K562 (cell line): ENCODE results near the gene MYL6B. TPM values are rescaled to one million over a fixed set of nuclear protein-coding genes. Genes with fewer than 3 reads are reported as not detected.

Source experiments
- ATAC-seq: fragments of 200-7000 bp; cut with Tn5 transposase; 3 replicates; pipeline ENCODE4 v1.9.1; 2020; ENCODE audit warnings: moderate library complexity
- BruUV-seq: library from RNA; stranded (reverse); fragments of 400-500 nt; replicated peaks from 2 replicates; lab custom pipeline; 2021; lab: Mats Ljungman, UMichigan
- CTCF ChIA-PET: fragments of 300-600 bp; formaldehyde crosslinking; extraction: SDS; loops from one replicate; lab custom pipeline; 2021; ENCODE audit warnings: low intra/inter-chr PET ratio; lab: Yijun Ruan, JAX
- POLR2A ChIA-PET: fragments of 300-600, 350-650 bp; sonication (Branson Sonifier 250); formaldehyde crosslinking; extraction: SDS; loops from one replicate; lab custom pipeline; 2021; ENCODE audit warnings: antibody characterized with exemption, inconsistent platforms; lab: Yijun Ruan, JAX
- DNase-seq, 4 experiments: peaks; one replicate each; pipeline versions ENCODE4 v3.0.0 to v3.0.0-alpha.2; 2011 to 2018; ENCODE audit warnings: low spot score in 3 of 4, mixed read lengths in 3 of 4; ENCODE audit errors: extremely low read depth in 1 of 4
- FAIRE-seq: peaks from 2 replicates; lab custom pipeline; 2011; peaks lifted over from hg19 to GRCh38; lab: Jason Lieb, UNC
- H2AFZ ChIP-seq: 2 replicates; pipeline ENCODE4 v1.6.0; 2011; ENCODE audit warnings: low read depth, low read length, control low read depth, inconsistent platforms
- H3K27ac ChIP-seq: fragments of 200-600 bp; 3 replicates; pipeline ENCODE4 v1.8.0; 2011; ENCODE audit warnings: low read depth, mild to moderate bottlenecking, control low read depth, inconsistent platforms, low read length, moderate library complexity, mixed read lengths; ENCODE audit errors: extremely low read depth
- H3K27me3 ChIP-seq, 2 experiments: fragments of 300-600 bp in 1 of 2; 2 replicates in 1 of 2; 3 replicates in 1 of 2; pipeline versions ENCODE4 v1.6.0 to v1.8.0; 2011; ENCODE audit warnings: inconsistent platforms in 2 of 2, low read length in 2 of 2, mild to moderate bottlenecking in 1 of 2, mixed read lengths in 1 of 2, moderate library complexity in 1 of 2; ENCODE audit not compliant: control insufficient read depth in 2 of 2, insufficient read depth in 2 of 2
- H3K36me3 ChIP-seq: fragments of 300-600 bp; 3 replicates; pipeline ENCODE4 v1.8.0; 2011; ENCODE audit warnings: mild to moderate bottlenecking, low read length, inconsistent platforms; ENCODE audit not compliant: control insufficient read depth, insufficient read depth
- H3K4me1 ChIP-seq, 2 experiments: fragments of 200-600 bp in 1 of 2; replicated peaks in 1 of 2; 2 replicates in 1 of 2; 3 replicates in 1 of 2; pipeline versions ENCODE4 v1.5.1 to v1.8.0; 2011; ENCODE audit warnings: inconsistent platforms in 2 of 2, low read length in 2 of 2, mild to moderate bottlenecking in 1 of 2, mixed read lengths in 1 of 2, moderate library complexity in 1 of 2; ENCODE audit not compliant: control insufficient read depth in 2 of 2, insufficient read depth in 2 of 2
- H3K4me2 ChIP-seq: 2 replicates; pipeline ENCODE4 v1.6.1; 2011; ENCODE audit warnings: low read length, control low read depth, inconsistent platforms, mixed read lengths; ENCODE audit not compliant: insufficient read depth
- H3K4me3 ChIP-seq: fragments of 200-600 bp; sonication (generic), shearing (Covaris generic); 2 replicates; pipeline ENCODE4 v1.5.1; 2016; ENCODE audit warnings: control low read depth, inconsistent platforms
- H3K79me2 ChIP-seq: fragments of 200-600 bp; 3 replicates; pipeline ENCODE4 v1.8.0; 2011; ENCODE audit warnings: low read length, inconsistent platforms; ENCODE audit not compliant: control insufficient read depth, insufficient read depth
- H3K9ac ChIP-seq, 2 experiments: 2 replicates each; pipeline versions ENCODE4 v1.6.0 to v1.6.1; 2011; ENCODE audit warnings: low read depth in 2 of 2, low read length in 2 of 2, control low read depth in 1 of 2, inconsistent platforms in 1 of 2, mild to moderate bottlenecking in 1 of 2, mixed read lengths in 1 of 2; ENCODE audit not compliant: insufficient read depth in 1 of 2
- H3K9me1 ChIP-seq: one replicate; pipeline ENCODE4 v1.6.0; 2011; ENCODE audit warnings: inconsistent platforms, mild to moderate bottlenecking, low read length, moderate library complexity; ENCODE audit not compliant: control insufficient read depth, insufficient read depth
- H3K9me3 ChIP-seq: replicated peaks from 2 replicates; pipeline ENCODE4 v1.5.1; 2011; ENCODE audit warnings: low read depth, low read length, inconsistent platforms; ENCODE audit not compliant: control insufficient read depth, insufficient read depth
- H4K20me1 ChIP-seq: replicated peaks from 2 replicates; pipeline ENCODE4 v1.6.1; 2011; ENCODE audit warnings: low read length, inconsistent platforms, mixed read lengths; ENCODE audit not compliant: control insufficient read depth, insufficient read depth
- BRCA1 ChIP-seq, 2 experiments: fragments of 450-650 bp in 1 of 2; sonication (generic) in 1 of 2; formaldehyde crosslinking in 1 of 2; IDR thresholded peaks; 2 replicates each; pipeline versions ENCODE4 v1.5.0 to v1.6.1; 2017 to 2020; ENCODE audit warnings: mild to moderate bottlenecking in 1 of 2, missing genetic modification reagents in 1 of 2
- GABPB2 ChIP-seq: fragments of 250-450 bp; sonication (Bioruptor Pico); conservative IDR thresholded peaks from 2 replicates; pipeline ENCODE4 v1.5.1; 2021; ENCODE audit warnings: mild to moderate bottlenecking
- HES1 ChIP-seq: fragments of 450-650 bp; IDR thresholded peaks from 2 replicates; pipeline ENCODE4 v1.6.1; 2016; ENCODE audit warnings: low read depth, mild to moderate bottlenecking, moderate library complexity
- HMG20B ChIP-seq: fragments of 250-450 bp; sonication (Bioruptor Pico); IDR thresholded peaks from 2 replicates; pipeline ENCODE4 v1.5.0; 2021; ENCODE audit warnings: mild to moderate bottlenecking
- MYC ChIP-seq, 2 experiments: fragments of 250-450 bp in 1 of 2; sonication (Bioruptor Pico) in 1 of 2; IDR thresholded peaks; 2 replicates each; pipeline versions ENCODE4 v1.5.1 to v1.6.1; 2012 to 2021; ENCODE audit warnings: low read depth in 2 of 2, borderline replicate concordance in 1 of 2, improper control_type of control experiment in 1 of 2, low read length in 1 of 2, mild to moderate bottlenecking in 1 of 2, moderate library complexity in 1 of 2
- NCOA4 ChIP-seq: fragments of 450-650 bp; IDR thresholded peaks from 2 replicates; pipeline ENCODE4 v1.6.1; 2018; ENCODE audit warnings: mild to moderate bottlenecking; ENCODE audit not compliant: partially characterized antibody
- NR2C1 ChIP-seq, 2 experiments: fragments of 450-650 bp; IDR thresholded peaks; 2 replicates each; pipeline ENCODE4 v1.6.1; 2017; ENCODE audit warnings: mild to moderate bottlenecking in 2 of 2, antibody characterized with exemption in 1 of 2, inconsistent platforms in 1 of 2, missing compliant biosample characterization in 1 of 2, missing genetic modification characterization in 1 of 2
- RFX1 ChIP-seq: fragments of 450-650 bp; IDR thresholded peaks from 2 replicates; pipeline ENCODE4 v1.6.1; 2016; ENCODE audit warnings: mild to moderate bottlenecking, moderate library complexity
- SNIP1 ChIP-seq: fragments of 450-650 bp; IDR thresholded peaks from 2 replicates; pipeline ENCODE4 v1.7.1; 2017; ENCODE audit warnings: low read depth, mild to moderate bottlenecking
- ZBTB12 ChIP-seq: fragments of 250-450 bp; sonication (Bioruptor Pico); IDR thresholded peaks from 2 replicates; pipeline ENCODE4 v1.4.0; 2020
- ZSCAN32 ChIP-seq: fragments of 450-650 bp; formaldehyde crosslinking; IDR thresholded peaks from 2 replicates; pipeline ENCODE4 v1.4.0; 2020; ENCODE audit warnings: mild to moderate bottlenecking, moderate library complexity
- WGBS: fragments of 100-300 bp; shearing (Covaris generic); methylation state at CpG from one replicate; pipeline ENCODE4 v1.1.6; 2016; ENCODE audit warnings: low coverage, mixed read lengths; ENCODE audit not compliant: insufficient coverage; ENCODE audit errors: missing lambda C conversion rate; 5-methylcytosine and 5-hydroxymethylcytosine counted together
- in situ Hi-C: fragments of 300-500 bp; cut with MboI; formaldehyde crosslinking; loops from 4 replicates; pipeline ENCODE4 v1.15.0; 2018; ENCODE audit warnings: inconsistent platforms, mixed read lengths
- intact Hi-C: fragments of 100-400 bp; cut with micrococcal nuclease; formaldehyde crosslinking; loops from 2 replicates; pipeline ENCODE4 v1.14.2; 2022
- polyA plus RNA-seq, 8 experiments: library from polyadenylated mRNA; depleted of rRNA in 4 of 8; stranded (reverse) in 5 of 8; unstranded in 3 of 8; fragments of >200 nt; fragmentation: Nextera tagmentation in 2 of 8; fragmentation: Illumina TruSeq in 1 of 8; extraction: Ambion mirVana in 2 of 8; extraction: Trizol in 1 of 8; gene quantifications; 2 replicates each; pipeline versions ENCODE4 v1.2.1 to v1.2.3, GENCODE V29; 2011 to 2014; ENCODE audit warnings: inconsistent platforms in 1 of 8, missing spikeins in 1 of 8
- total RNA-seq, 7 experiments: library from RNA; depleted of rRNA in 6 of 7; stranded (reverse); fragments of >200 nt in 6 of 7; fragmentation: Illumina TruSeq in 2 of 7; extraction: Trizol in 2 of 7; gene quantifications; 2 replicates each; pipeline versions ENCODE4 v1.2.1 to v1.2.3, GENCODE V29; 2011 to 2021; ENCODE audit warnings: low replicate concordance in 1 of 7

The MYL6B gene
- total and polyA plus RNA-seq, 9 of the 15 experiments (the other 6 are each of a cell fraction or from before 2014, with no cell fraction given): 42.8 to 77.3 (median 68.6) TPM

GRCh38 chr12:56188131-56188777 is 35.9 kb downstream of the MYL6B start:
- ChIA-PET POLR2A (interaction anchor here (0.6 to 5.9 kb wide), 17 partner anchors 12 to 1211 kb away, joined by 3 to 54 read pairs (median 4); partner anchors contain the start of genes ANKRD52, ESYT1, MYL6 and RNF41), CTCF (interaction anchor here (0.8 to 2.9 kb wide), 5 partner anchors 69 to 457 kb away, joined by 4 to 36 read pairs (median 9); partner anchors contain the start of gene ZC3H10)
- Histone ChIP-seq H3K27ac (peak overlapping the region; percentile 76), H4K20me1 (no peaks in the 10 kb centered on the region), H3K4me1 (peaks cover 4 to 16% of the 10 kb centered on the region in 2 experiments; a peak in 3 of 5 replicates), H3K27me3 (no peaks in the 10 kb centered on the region), H2AFZ (peak overlapping the region; percentile 32; the same call in 1 of the 2 replicates), H3K9ac (peak overlapping the region; percentile 79 to 96), H3K9me3 (no peaks in the 10 kb centered on the region), H3K36me3 (peaks cover 41% of the 10 kb centered on the region), H3K9me1 (no peaks in the 10 kb centered on the region), H3K4me2 (peak overlapping the region; percentile 90), H3K4me3 (peak overlapping the region; percentile 85), H3K79me2 (peaks cover 42% of the 10 kb centered on the region)
- in situ Hi-C loops (loop anchor here (5.0 kb wide), 1 partner anchor 61 kb away; the partner anchor contains the start of gene ESYT1), intact Hi-C loops (no loop called here)
- peak; percentile 74 for FAIRE-seq
- ATAC-seq: no peak
- DNase-seq: no peak
- WGBS: 3% methylated on average over 10 of the region's 10 CpGs
- TF ChIP-seq NCOA4 (no peak), NR2C1 (IDR thresholded peaks at IDR 0.05) (peak; percentile 47), NR2C1 (tag; IDR thresholded peaks at IDR 0.05) (peak; percentile 6; the same call in 1 of the 2 replicates)
- BruUV-seq: no TSS peak

- H3K9me1 ChIP-seq: no peaks in the 10 kb centered on the region
- intact Hi-C loops: loop anchor here (1.0 kb wide), 1 partner anchor 62 kb away; no protein-coding TSS in a partner anchor
- peaks cover 36% of the 10 kb centered on the region for H3K36me3 ChIP-seq
- ATAC-seq (peak; percentile 3), DNase-seq (no peak), FAIRE-seq (no peak)
- no TSS peak for BruUV-seq
- peak overlapping the region; percentile 79 to 96 for H3K9ac ChIP-seq
- H3K4me1 ChIP-seq: peaks cover 4 to 16% of the 10 kb centered on the region in 2 experiments; a peak in 3 of 5 replicates
- CTCF ChIA-PET: interaction anchor here (0.7 to 2.9 kb wide), 7 partner anchors 63 to 450 kb away, joined by 3 to 36 read pairs (median 9); partner anchors contain the start of genes ANKRD52 and ZC3H10
- POLR2A ChIA-PET: interaction anchor here (0.6 to 5.9 kb wide), 16 partner anchors 8 to 143 kb away, joined by 3 to 54 read pairs (median 8); partner anchors contain the start of genes ESYT1, MYL6, RNF41 and ZC3H10
- in situ Hi-C loops: loop anchor here (5.0 kb wide), 1 partner anchor 61 kb away; the partner anchor contains the start of gene ESYT1
- H4K20me1 ChIP-seq: no peaks in the 10 kb centered on the region
- peak overlapping the region; percentile 32; the same call in 1 of the 2 replicates for H2AFZ ChIP-seq
- H3K4me2 ChIP-seq: peak overlapping the region; percentile 90
- H3K9me3 ChIP-seq: no peaks in the 10 kb centered on the region
- H3K27me3 ChIP-seq: no peaks in the 10 kb centered on the region
- H3K79me2 ChIP-seq: peaks cover 42% of the 10 kb centered on the region
- WGBS: under 1% methylated on average over 17 of the region's 17 CpGs
- H3K4me3 ChIP-seq: peak overlapping the region; percentile 85
- peak overlapping the region; percentile 76 for H3K27ac ChIP-seq
- TF ChIP-seq GABPB2: no peak
- TF ChIP-seq MYC (IDR thresholded peaks at IDR 0.05; ENCODE audit: low read depth, low read length): no peak
- no peak for TF ChIP-seq MYC (CRISPR knock-in tag; IDR thresholded peaks at IDR 0.05; ENCODE audit: borderline replicate concordance, low read depth)
- peak; percentile 13; the same call in 1 of the 2 replicates for TF ChIP-seq ZSCAN32 (CRISPR knock-in tag)
- no peak for TF ChIP-seq BRCA1 (IDR thresholded peaks at IDR 0.05)
- no peak for TF ChIP-seq BRCA1 (CRISPR knock-in tag; IDR thresholded peaks at IDR 0.05)
- no peak for TF ChIP-seq ZBTB12 (CRISPR knock-in tag)
- TF ChIP-seq HMG20B: no peak
- no peak for TF ChIP-seq RFX1
- TF ChIP-seq HES1: no peak
- TF ChIP-seq SNIP1: no peak
Measured at GRCh38 chr12:56188778-56189098, 36.4 kb downstream of the MYL6B start.
